ENCODE results near the gene OTUD4.
"Not testable (repeated sequence)": the region's sequence is repeated elsewhere in the genome, so short reads cannot be mapped to it uniquely, and the experiment has no call there.

OTUD4 gene

GRCh38 chr4:145180298-145181090, at the start of gene OTUD4:
Gene OTUD4, minus strand, starts transcription at chr4:145180589. Its CDS starts 616 bp downstream, at chr4:145179973.
- DNase-seq, result peak; percentile 92

GRCh38 chr4:145223228-145223627, 42.8 kb upstream of the OTUD4 start:
- not testable (repeated sequence) for DNase-seq

- DNase-seq, result not testable (repeated sequence)
Observed at GRCh38 chr4:145221529-145221928, 41.1 kb upstream of the OTUD4 start.

GRCh38 chr4:145219090-145219489, 38.7 kb upstream of the OTUD4 start:
- DNase-seq, result no peak

- DNase-seq, result no peak
Observed at GRCh38 chr4:145218251-145218650, 37.9 kb upstream of the OTUD4 start.

GRCh38 chr4:145217349-145217748, 37.0 kb upstream of the OTUD4 start:
- no peak for DNase-seq

- DNase-seq, result no peak
Observed at GRCh38 chr4:145216535-145216934, 36.1 kb upstream of the OTUD4 start.

- no peak for DNase-seq
Observed at GRCh38 chr4:145213245-145213644, 32.9 kb upstream of the OTUD4 start.

- DNase-seq, result no peak
Observed at GRCh38 chr4:145207934-145208333, 27.5 kb upstream of the OTUD4 start.

GRCh38 chr4:145203410-145203809, 23.0 kb upstream of the OTUD4 start:
- DNase-seq, result no peak

- DNase-seq, result no peak
Observed at GRCh38 chr4:145200366-145200765, 20.0 kb upstream of the OTUD4 start.

GRCh38 chr4:145199051-145199716, 18.8 kb upstream of the OTUD4 start:
- no peak for DNase-seq

GRCh38 chr4:145196747-145197146, 16.4 kb upstream of the OTUD4 start:
- no peak for DNase-seq

GRCh38 chr4:145195167-145195952, 15.0 kb upstream of the OTUD4 start:
- DNase-seq, result no peak

- DNase-seq, result no peak
Observed at GRCh38 chr4:145189981-145190380, 9.6 kb upstream of the OTUD4 start.

- no peak for DNase-seq
Observed at GRCh38 chr4:145186729-145187128, 6.3 kb upstream of the OTUD4 start.

GRCh38 chr4:145183581-145183980, 3.2 kb upstream of the OTUD4 start:
- DNase-seq, result no peak

- no peak for DNase-seq
Observed at GRCh38 chr4:145183023-145183422, 2.6 kb upstream of the OTUD4 start.

- no peak for DNase-seq
Observed at GRCh38 chr4:145182222-145182621, 1.8 kb upstream of the OTUD4 start.

- DNase-seq, result no peak
Observed at GRCh38 chr4:145181091-145181501, 707 bp upstream of the OTUD4 start.

GRCh38 chr4:145179861-145180297, 510 bp downstream of the OTUD4 start:
- DNase-seq, result not testable (repeated sequence)

GRCh38 chr4:145179281-145179860, 1.0 kb downstream of the OTUD4 start:
- DNase-seq, result peak; percentile 77

- no peak for DNase-seq
Observed at GRCh38 chr4:145178740-145179280, 1.6 kb downstream of the OTUD4 start.
